Measurements from ENCODE around the gene GFRA1. TPM values are rescaled to one million over a fixed set of nuclear protein-coding genes. Genes with fewer than 3 reads are reported as not detected.

The GFRA1 gene
- polyA plus RNA-seq, 3 donors = not detected

GRCh38 chr10:116209781-116210180, 63.2 kb downstream of the GFRA1 start:
- TF ChIP-seq CTCF (IDR thresholded peaks at IDR 0.05) = no peak
- no peaks in the 10 kb centered on the region for H3K9me3 ChIP-seq (replicated peaks in 1 of 2; ENCODE audit: control insufficient read depth in 1 of 2, insufficient read depth in 1 of 2, low read length in 2 of 2)
- H3K4me2 ChIP-seq (replicated peaks; ENCODE audit: extremely low read depth, low read length, poor library complexity, severe bottlenecking) = no peak overlapping the region
- H4K20me1 ChIP-seq (ENCODE audit: insufficient read depth, low read length) = no peaks in the 10 kb centered on the region
- no peaks in the 10 kb centered on the region for H3K27me3 ChIP-seq (ENCODE audit: control insufficient read depth in 2 of 2, insufficient read depth in 2 of 2, low read length in 2 of 2)
- Mint-ChIP-seq H3K27ac (no peak overlapping the region), H3K27me3 (ENCODE audit: low read depth in 3 of 3) (peaks cover 0 to 2% (median 0%) of the 10 kb centered on the region in 3 donors), H3K4me1 (peaks cover 4% of the 10 kb centered on the region), H3K36me3 (no peaks in the 10 kb centered on the region), H3K4me3 (no peak overlapping the region), H3K9me3 (peaks cover 0 to 3% (median 0%) of the 10 kb centered on the region in 7 donors)
- no peak overlapping the region for H3K4me3 ChIP-seq (replicated peaks in 1 of 3; ENCODE audit: low read depth in 2 of 3, low read length in 3 of 3)
- H3K79me2 ChIP-seq (ENCODE audit: insufficient read depth, low read length) = no peaks in the 10 kb centered on the region
- WGBS (ENCODE audit: insufficient coverage) = 92% methylated on average over 5 of the region's 10 CpGs
- intact Hi-C loops (cut with micrococcal nuclease) = no loop called here
- no peak overlapping the region for H2AFZ ChIP-seq (ENCODE audit: insufficient read depth, low read depth, low read length, poor library complexity, severe bottlenecking)
- no peak for DNase-seq
- H3K4me1 ChIP-seq (ENCODE audit: control insufficient read depth in 1 of 2, insufficient read depth in 2 of 2, low read length in 2 of 2) = no peaks in the 10 kb centered on the region
- no peak overlapping the region for H3K9ac ChIP-seq (ENCODE audit: insufficient read depth, low read length, poor library complexity, severe bottlenecking)
- H3K36me3 ChIP-seq (replicated peaks in 1 of 2; ENCODE audit: control insufficient read depth in 1 of 2, insufficient read depth in 2 of 2, low read length in 2 of 2) = no peaks in the 10 kb centered on the region
- no peak overlapping the region for H3K27ac ChIP-seq (ENCODE audit: low read depth in 1 of 2, low read length in 2 of 2)

DNA sequence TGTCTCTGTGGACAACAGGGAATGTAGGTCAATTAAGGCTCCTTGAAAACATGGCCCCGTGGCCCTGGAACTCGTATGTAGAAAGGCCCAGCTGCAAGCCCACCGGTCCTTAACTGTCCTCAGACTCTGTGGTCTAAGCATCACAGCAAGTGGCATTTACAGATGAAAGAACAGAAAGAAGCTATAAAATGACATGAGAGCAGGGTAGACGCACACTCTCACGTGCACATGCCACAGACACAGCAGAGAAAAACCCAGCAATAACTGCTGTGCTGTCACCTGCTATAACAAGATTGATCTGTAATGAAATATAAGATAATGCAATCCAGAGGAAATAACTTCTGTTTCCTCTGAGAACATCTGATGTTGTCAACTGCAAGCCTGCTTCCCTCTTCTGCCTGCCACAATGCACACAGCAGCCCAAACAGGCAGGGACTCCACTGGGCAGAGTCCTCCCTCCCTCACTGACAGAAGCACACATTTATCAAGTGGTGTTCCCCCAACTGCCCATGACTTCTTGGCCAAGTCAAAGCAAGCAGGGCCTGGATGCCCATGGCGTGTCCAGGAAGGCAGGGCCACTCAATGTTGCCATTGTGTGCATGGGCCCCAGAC, 63.9 kb downstream of the GFRA1 start:
- peaks cover 4% of the 10 kb centered on the region for H3K4me1 Mint-ChIP-seq
- H3K36me3 Mint-ChIP-seq = no peaks in the 10 kb centered on the region
- H3K9ac ChIP-seq (ENCODE audit: insufficient read depth, low read length, poor library complexity, severe bottlenecking) = no peak overlapping the region
- H4K20me1 ChIP-seq (ENCODE audit: insufficient read depth, low read length) = no peaks in the 10 kb centered on the region
- no peaks in the 10 kb centered on the region for H3K79me2 ChIP-seq (ENCODE audit: insufficient read depth, low read length)
- no peak for DNase-seq
- H3K36me3 ChIP-seq (replicated peaks in 1 of 2; ENCODE audit: control insufficient read depth in 1 of 2, insufficient read depth in 2 of 2, low read length in 2 of 2) = no peaks in the 10 kb centered on the region
- peaks cover 0 to 2% (median 0%) of the 10 kb centered on the region in 7 donors for H3K9me3 Mint-ChIP-seq
- H3K4me1 ChIP-seq (ENCODE audit: control insufficient read depth in 1 of 2, insufficient read depth in 2 of 2, low read length in 2 of 2) = no peaks in the 10 kb centered on the region
- no peak overlapping the region for H3K4me3 ChIP-seq (replicated peaks in 1 of 3; ENCODE audit: low read depth in 2 of 3, low read length in 3 of 3)
- no peak for TF ChIP-seq CTCF (IDR thresholded peaks at IDR 0.05)
- 2% methylated on average over 4 of the region's 6 CpGs for WGBS (ENCODE audit: insufficient coverage)
- H3K27ac ChIP-seq (ENCODE audit: low read depth in 1 of 2, low read length in 2 of 2) = no peak overlapping the region
- no peaks in the 10 kb centered on the region for H3K9me3 ChIP-seq (replicated peaks in 1 of 2; ENCODE audit: control insufficient read depth in 1 of 2, insufficient read depth in 1 of 2, low read length in 2 of 2)
- intact Hi-C loops (cut with micrococcal nuclease) = no loop called here
- no peak overlapping the region for H3K4me3 Mint-ChIP-seq
- H3K27me3 ChIP-seq (ENCODE audit: control insufficient read depth in 2 of 2, insufficient read depth in 2 of 2, low read length in 2 of 2) = no peaks in the 10 kb centered on the region
- peaks cover 0 to 2% (median 0%) of the 10 kb centered on the region in 3 donors for H3K27me3 Mint-ChIP-seq (ENCODE audit: low read depth in 3 of 3)
- no peak overlapping the region for H3K4me2 ChIP-seq (replicated peaks; ENCODE audit: extremely low read depth, low read length, poor library complexity, severe bottlenecking)
- no peak overlapping the region for H3K27ac Mint-ChIP-seq
- no peak overlapping the region for H2AFZ ChIP-seq (ENCODE audit: insufficient read depth, low read depth, low read length, poor library complexity, severe bottlenecking)

All from CD14-positive monocyte (primary cell).